Muscle of back (tissue), 13 donors: ENCODE results near the gene ZNF593. TPM values are rescaled to one million over a fixed set of nuclear protein-coding genes. Genes with fewer than 3 reads are reported as not detected.

Source experiments
- DNase-seq, 3 donors: peaks; one replicate each; pipeline versions ENCODE4 v3.0.0 to v3.0.0-alpha.2; 2013
- long read RNA-seq, 9 donors: transcript quantifications; one replicate each; lab custom pipeline, GENCODE V29; 2026
- polyA plus RNA-seq, 10 donors: library from polyadenylated mRNA; unstranded; fragments of 120-200 nt; gene quantifications; one replicate each; pipeline ENCODE4 v1.2.1, GENCODE V29; 2013; ENCODE audit not compliant: insufficient read length in 10 of 10

ZNF593 gene
- polyA plus RNA-seq, result 10 to 100 TPM; 10.3 to 21.7 (median 16.6) TPM
- long read RNA-seq, donor 1, transcript ZNF593-202 (3 exons, 675 nt), result major isoform, 23 of 23 reads
- long read RNA-seq, donor 1, partial matches to known transcripts, result 0 of 23 reads
- long read RNA-seq, donor 1, other reads (novel, unspliced or antisense), result 0 of 23 reads
- long read RNA-seq, donor 2, transcript ZNF593-202 (3 exons, 675 nt), result major isoform, 22 of 22 reads
- long read RNA-seq, donor 2, partial matches to known transcripts, result 0 of 22 reads
- long read RNA-seq, donor 2, other reads (novel, unspliced or antisense), result 0 of 22 reads
- long read RNA-seq, donor 3, result 0 reads
- long read RNA-seq, donor 4, transcript ZNF593-202 (3 exons, 675 nt), result major isoform, 12 of 12 reads
- long read RNA-seq, donor 4, partial matches to known transcripts, result 0 of 12 reads
- long read RNA-seq, donor 4, other reads (novel, unspliced or antisense), result 0 of 12 reads
- long read RNA-seq, donor 5, transcript ZNF593-202 (3 exons, 675 nt), result major isoform, 32 of 37 reads
- long read RNA-seq, donor 5, partial matches to known transcripts, result 5 of 37 reads
- long read RNA-seq, donor 5, other reads (novel, unspliced or antisense), result 0 of 37 reads
- long read RNA-seq, donor 6, transcript ZNF593-202 (3 exons, 675 nt), result major isoform, 21 of 22 reads
- long read RNA-seq, donor 6, partial matches to known transcripts, result 0 of 22 reads
- long read RNA-seq, donor 6, other reads (novel, unspliced or antisense), result 0 of 22 reads
- long read RNA-seq, donor 7, transcript ZNF593-202 (3 exons, 675 nt), result major isoform, 7 of 7 reads
- long read RNA-seq, donor 7, partial matches to known transcripts, result 0 of 7 reads
- long read RNA-seq, donor 7, other reads (novel, unspliced or antisense), result 0 of 7 reads
- long read RNA-seq, donor 8, transcript ZNF593-202 (3 exons, 675 nt), result major isoform, 18 of 18 reads
- long read RNA-seq, donor 8, partial matches to known transcripts, result 0 of 18 reads
- long read RNA-seq, donor 8, other reads (novel, unspliced or antisense), result 0 of 18 reads
- long read RNA-seq, donor 9, partial matches to known transcripts, result 0 of 4 reads
- long read RNA-seq, donor 9, other reads (novel, unspliced or antisense), result 0 of 4 reads

DNA sequence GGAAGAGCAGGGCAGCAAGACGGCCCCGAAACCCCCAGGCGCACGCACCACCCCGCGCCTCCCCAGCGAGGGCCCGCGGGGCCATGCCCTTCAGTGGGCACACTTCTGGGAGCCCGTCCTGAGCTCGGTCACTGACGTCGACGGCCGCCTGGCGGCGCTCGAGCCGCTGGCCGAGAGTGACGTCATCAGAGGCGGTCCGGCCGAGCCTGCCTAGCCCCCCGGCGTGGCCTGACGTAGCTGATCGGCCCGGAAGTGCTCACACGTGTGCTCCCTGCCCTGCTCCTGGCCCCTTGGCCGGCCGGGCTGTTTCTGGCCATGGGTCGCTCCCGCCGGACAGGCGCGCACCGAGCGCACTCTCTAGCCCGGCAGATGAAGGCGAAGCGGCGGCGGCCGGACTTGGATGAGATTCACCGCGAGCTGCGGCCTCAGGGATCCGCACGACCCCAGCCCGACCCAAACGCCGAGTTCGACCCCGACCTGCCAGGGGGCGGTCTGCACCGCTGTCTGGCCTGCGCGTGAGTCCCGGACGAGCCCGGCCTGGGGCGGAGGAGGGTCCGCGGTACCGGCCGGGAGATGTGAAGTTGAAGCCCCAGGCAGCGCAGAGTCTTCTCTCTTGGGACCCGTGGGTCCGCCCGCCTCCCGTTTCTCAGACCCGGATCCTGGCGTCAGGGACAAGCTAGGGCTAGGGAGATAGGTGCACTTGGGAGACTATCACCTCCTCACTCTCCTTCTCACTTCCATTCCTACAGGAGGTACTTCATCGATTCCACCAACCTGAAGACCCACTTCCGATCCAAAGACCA lies at the start of gene ZNF593:
Gene ZNF593, plus strand, starts transcription at position 240 of the 803 bp plus-strand sequence. Its CDS starts 76 bp downstream, at position 316.
- peak; percentile 86 to 95 (median 92) for DNase-seq

DNA sequence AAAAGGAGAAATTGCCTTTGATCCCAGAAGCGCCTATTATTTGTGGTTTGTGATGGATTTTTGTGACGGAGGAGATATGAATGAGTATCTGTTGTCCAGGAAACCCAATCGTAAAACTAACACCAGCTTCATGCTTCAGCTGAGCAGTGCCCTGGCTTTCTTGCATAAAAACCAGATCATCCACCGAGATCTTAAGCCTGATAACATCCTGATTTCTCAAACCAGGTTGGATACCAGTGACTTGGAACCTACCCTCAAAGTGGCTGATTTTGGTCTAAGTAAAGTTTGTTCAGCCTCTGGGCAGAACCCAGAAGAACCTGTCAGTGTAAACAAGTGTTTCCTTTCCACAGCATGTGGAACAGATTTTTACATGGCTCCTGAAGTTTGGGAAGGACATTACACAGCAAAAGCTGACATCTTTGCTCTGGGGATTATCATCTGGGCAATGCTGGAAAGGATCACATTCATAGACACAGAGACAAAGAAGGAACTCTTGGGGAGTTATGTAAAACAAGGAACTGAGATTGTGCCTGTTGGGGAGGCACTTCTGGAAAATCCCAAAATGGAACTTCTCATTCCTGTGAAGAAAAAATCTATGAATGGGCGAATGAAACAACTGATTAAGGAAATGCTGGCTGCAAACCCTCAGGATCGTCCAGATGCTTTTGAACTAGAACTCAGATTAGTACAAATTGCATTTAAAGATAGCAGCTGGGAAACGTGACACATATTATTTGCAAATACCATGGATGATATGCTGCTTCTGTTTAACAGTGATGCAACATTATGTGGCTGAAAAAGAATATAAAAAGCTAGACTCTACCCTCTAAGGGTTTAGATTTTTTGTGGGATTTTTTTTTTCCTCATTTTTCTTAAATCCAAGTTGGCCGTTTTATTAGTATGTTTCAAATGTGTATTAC lies 47.6 kb upstream of the ZNF593 start:
- DNase-seq, result no peak

DNA sequence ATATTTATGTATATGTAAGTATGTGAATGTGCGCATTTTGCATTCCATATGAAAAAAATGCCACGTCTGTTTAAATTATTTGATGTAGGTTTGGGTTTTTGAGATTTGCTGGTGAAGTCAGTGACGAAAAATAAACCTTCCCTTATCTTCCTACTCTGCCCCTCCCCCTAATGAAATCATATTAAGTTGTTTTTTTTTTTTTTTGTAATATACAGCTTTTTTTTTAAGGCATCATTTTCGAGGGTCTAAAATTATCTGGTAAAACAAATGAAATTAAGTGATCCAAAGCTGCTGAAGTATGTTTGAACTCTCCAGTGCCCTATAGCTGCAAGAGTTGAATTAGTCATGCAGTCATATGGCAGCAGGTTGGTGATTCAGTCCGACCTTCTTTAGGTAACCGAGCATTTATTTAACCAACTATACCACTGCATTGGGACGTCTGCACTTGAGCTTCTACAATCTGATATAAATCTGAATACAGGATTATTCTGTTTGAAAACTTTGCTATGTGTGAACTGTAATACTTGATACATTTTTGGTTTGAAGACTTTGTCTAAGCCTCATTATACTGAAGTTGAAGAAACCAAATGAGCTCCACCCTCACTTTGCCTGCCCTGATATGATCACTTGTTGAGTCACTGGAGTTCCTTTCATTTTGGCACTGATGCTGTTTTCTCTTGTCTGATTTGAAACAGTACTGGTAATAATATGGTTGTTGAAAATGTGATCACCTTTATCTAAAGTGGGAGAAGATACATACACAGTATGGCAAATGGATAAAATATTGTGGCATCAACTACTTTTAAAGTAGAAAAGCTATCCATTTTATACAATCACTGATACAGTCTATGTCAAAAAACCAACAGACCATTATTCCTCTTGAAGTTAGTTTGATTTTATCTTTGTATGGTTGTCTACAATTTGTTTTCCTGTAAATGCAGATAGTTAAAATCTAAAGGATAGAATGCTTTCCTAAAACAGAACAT lies 46.4 kb upstream of the ZNF593 start:
- DNase-seq, result no peak

DNA sequence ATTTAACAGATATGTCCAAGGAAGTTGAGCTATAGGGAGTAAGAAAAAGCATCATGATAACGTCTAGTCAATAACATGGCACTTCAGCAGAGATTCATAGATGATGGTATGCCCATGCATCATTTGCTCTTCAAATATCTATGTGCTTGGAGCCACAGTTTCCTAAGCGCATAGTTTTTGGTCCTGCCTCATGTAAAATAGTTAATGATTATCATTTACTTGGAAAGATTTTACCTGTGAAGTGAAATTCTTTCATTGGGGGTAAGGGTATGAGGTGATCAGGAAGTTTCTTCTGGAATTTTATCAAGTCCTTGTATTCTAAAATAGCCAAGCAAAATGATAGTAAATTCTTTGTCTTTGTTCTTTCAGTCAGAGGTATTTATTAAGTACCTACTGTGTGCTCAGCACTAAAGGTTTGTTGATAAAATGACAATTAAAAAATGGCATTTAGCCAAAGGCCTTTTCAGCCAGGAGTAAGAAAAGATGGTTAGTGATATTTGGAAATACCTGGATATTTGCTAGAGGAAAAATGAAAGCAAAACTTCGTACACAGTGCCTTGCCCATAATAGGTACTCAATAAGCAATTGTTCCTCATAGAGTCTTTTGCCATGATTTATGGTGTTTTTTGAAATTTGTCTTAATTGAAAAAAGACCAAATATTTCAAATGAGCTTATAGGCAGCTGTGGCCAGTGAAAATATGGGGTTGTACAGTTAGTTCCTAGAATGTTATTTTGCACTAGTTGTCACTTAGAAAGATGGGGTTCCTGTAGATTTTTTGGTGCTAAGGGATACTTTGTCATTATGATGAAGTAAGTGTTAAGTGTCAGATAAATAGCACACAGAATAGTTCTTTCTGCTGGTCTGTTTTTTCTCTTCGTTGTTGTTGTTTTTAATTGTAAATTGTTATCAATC lies 45.0 kb upstream of the ZNF593 start:
- DNase-seq, result no peak

DNA sequence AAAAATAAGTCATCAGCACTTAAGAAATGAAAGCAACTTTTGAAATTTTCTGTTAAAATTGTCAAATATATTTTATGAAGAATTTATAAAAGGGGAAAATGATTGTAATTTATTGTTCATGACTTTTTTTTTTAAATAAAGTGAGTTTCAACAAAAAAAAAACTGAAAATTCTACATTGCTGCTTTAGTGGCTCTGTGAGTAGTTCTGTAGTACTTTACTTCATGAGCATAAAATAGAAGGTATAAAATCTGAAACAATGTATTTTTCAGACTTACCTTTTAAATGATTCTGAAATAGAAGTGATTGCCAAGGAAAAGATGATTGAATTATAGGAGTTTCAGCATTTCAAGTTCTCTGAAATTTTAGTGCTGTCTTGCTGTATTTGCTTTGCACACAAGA lies 44.3 kb upstream of the ZNF593 start:
- no peak for DNase-seq

DNA sequence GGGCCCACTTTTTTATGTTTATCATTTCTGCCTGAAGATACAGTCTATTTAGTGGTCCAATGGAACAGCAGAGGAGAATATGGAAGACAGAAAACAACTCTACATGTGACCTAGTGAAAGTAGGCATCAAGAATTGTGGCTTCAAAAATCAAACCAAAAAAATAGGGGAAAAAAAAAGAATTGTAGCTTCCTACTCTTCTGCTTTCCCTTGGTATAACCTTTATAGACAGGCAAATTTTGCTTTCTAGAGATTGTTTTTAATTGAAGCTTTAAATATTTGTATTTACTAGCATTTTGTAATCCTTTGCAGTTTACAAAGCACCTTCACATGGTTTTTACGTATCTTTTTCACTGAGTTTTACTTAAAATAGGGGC lies 43.8 kb upstream of the ZNF593 start:
- DNase-seq, result no peak

DNA sequence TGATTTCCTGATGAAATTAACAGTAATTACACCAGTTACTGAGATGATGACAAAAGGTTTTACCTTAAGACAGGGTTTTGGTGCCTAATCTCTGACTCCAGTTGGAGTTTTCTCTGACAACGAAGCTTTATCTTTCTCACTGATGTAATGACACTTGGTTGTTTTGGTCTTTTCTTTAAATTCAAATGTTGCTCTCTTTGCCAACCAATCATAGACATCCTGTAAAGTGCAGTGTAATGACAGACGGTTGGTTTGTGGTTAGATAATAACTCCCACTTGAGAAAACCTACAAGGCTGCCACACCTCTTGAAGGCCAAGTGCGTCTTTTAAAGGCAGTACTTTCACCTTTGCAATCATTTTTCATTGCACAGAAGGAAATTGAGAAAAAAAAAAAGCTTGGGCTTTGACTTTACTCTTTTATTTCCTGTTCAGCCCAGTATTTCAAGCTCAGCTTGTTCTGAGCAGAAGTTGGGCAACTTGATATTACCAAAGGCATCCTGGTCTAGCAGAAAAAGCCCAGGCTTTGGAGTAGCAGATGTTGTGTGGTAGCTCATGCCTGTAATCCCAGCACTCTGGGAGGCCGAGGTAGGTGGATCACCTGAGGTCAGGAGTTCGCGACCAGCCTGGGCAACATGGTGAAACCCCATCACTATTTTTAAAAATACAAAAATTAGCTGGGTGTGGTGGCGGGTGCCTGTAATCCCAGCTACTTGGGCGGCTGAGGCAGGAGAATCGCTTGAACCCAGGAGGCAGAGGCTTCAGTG lies 43.2 kb upstream of the ZNF593 start:
- no peak for DNase-seq

DNA sequence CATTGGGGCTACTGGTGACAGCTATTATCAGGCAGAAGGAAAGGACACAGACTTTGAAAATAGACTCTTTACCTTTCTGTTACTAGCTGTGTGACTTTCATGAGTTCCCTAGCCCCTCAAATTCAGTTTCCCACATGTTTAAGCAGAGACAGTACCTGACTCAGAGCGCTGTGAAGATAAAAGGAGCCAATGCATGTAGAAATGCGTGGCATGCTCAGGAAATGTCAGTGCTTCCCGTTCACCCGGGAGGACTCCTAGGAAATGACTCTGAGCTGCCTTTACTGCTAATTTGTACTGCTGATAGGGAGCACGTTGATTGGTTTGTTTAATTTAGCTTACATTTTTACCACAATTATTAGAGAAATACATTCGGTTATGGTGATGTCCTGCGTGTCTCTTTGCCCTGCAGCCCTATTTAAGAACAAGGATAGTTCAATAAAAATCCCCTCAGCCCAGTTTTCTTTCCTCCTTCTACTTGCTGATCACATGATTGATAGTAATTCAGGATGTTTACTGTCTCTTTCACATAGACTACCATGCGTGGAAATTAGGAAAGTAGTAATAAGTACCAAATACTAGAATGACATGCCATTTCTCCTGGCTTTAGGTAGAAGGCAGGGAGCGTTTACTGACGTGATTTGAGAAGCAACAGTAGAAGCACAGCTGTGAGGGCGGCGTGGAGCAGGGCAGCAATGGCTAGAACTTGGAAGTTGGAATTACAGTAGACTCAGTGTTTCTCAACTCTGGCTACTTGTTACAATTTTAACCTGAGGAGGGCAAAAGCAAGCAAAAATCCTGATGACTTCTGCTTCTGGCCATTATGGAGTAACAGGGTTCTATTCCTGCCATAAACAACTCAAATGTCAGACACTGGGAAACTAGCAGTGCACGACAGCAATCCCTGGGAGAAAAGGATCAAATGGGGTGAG lies 42.2 kb upstream of the ZNF593 start:
- no peak for DNase-seq

DNA sequence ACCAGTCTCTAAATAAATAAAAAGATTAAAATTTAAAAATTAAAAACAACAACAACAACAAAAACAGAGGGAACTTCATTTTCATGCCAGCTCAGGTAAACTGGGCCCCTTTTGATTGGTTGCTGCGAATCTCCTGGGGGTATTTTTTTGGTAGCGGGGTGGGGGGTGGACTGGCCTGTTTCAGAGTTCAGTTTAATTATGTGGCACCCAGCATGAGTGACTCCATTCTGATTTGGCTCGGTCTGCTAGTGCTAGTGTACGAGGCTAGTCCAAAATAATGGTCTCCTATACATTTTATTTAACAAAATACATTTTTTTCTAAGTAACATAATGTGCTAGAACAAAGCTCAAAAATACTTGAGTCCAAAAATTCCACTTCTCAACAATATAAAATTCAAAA lies 39.9 kb upstream of the ZNF593 start:
- DNase-seq, result no peak

DNA sequence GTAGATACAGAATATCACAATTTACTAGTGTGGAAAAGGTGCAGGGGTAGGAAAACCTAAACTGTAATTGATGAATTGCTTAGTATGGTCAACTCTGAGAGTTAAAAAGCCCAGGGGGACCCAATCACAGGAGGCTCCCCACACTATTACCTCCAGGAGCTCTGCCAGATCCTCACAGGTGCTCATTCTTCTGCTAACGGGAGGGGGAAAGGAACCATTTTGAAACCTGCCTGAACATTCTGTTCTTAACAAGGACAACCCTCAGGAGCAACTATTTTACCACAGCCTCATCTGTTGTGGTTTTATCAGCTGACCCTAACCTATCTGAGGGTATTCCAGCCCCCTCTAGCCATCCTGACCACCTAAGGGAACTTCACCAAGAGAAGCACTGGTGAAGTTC lies 39.0 kb upstream of the ZNF593 start:
- no peak for DNase-seq

DNA sequence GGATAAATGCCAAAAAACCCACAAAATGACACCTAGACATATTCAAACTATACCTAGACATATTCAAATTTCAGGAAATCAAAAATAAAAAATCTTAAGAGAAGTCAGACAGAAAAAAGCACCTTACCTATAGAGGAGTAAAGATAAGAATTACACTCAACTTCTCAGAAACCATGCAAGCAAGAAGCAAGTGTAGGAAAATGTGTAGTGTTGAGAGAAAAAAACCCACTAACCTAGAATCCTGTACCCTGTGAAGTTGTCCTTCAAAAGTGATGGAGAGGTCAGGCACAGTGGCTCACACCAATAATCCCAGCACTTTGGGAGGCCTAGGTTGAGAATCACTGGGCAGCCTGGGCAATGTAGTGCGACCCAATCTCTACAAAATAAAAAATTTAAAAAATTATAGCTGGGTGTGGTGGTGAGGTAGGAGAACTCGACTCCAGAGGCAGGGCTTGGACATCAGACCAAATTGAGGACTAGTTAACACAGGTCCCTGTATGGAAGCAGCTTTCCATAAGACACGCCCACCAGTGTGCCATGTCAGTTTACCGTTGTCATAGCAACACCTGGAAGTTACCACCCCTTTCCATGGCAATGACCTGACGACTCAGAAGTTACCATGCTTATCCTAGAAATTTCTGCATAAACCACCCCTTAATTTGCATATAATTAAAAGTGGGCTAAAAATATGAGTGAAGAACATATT lies 37.4 kb upstream of the ZNF593 start:
- no peak for DNase-seq

DNA sequence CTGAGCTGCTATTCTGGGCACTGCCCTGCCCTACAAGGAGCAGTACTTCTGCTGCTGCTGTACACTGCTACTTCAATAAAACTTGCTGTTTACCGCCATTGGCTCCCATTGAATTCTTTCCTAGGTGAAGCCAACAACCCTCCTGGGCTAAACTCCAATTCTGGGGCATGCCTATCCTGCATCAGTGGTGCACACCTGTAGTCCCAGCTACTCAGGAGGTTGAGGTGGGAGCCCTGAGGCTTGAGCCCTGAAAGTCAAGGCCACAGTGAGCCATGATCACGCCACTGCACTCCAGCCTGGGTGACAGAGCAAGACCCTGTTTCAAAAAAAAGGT lies 36.9 kb upstream of the ZNF593 start:
- DNase-seq, result no peak

DNA sequence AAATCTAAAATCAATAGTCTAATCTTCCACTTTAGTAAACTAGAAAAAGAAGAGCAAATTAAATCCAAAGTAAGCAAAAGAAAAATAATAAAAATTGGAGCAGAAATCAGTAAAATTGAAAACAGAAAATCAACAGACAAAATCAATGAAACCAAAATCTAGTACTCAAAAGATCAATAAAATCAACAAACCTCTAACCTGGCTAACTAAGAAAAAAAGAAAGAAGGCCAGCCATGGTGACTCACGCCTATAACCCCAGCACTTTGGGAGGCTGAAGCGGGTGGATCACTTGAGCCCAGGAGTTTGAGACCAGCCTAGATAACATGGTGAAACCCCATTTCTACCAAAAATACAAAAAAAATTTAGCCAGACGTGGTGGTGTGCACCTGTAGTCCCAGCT lies 35.2 kb upstream of the ZNF593 start:
- DNase-seq, result no peak

DNA sequence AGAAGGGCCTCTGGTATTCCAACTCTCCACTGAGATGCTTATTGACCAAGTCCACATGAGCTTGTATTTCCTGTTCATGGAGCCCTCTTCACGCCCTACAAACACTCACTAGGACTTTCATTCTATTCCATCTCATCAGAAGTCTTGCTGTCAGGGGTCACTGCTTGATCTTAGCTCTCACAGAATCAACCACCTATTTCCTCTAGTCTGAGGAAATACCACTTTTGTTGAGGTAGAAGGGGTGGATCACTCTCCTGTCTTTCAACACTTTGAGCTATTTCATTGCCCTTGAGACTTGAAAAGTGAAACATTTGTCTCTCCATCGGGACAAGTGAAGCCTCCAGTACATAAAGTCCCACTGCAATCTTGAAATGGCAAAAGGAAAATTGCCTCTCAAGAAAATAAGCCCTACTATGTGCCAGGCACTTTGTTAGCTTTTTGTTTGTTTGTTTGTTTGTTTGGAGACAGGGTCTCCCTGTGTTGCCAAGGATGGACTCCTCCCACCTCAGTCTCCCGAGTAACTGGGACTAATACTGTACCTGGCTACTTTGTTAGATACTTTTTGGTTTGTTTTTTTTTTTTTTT lies 30.6 kb upstream of the ZNF593 start:
- DNase-seq, result no peak

DNA sequence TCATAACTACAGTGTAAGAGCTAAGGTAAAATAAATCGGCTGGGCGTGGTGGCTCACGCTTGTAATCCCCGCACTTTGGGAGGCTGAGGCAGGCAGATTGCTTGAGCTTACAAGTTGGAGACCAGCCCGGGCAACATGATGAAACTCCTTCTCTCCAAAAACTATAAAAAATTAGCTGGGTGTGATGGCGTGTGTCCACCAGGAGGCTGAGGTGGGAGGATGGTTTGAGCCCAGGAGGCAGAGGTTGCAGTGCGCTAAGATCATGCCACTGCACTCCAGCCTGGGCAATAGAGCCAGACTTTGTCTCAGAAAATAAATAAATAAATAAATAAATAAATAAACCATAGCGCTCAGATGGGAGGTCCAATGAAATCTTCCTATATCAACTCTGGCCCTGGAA lies 27.5 kb upstream of the ZNF593 start:
- no peak for DNase-seq
